Measurements from ENCODE around the gene ERVH48-1.
"Not testable (repeated sequence)": the region's sequence is repeated elsewhere in the genome, so short reads cannot be mapped to it uniquely, and the experiment has no call there.

ERVH48-1 gene

DNA sequence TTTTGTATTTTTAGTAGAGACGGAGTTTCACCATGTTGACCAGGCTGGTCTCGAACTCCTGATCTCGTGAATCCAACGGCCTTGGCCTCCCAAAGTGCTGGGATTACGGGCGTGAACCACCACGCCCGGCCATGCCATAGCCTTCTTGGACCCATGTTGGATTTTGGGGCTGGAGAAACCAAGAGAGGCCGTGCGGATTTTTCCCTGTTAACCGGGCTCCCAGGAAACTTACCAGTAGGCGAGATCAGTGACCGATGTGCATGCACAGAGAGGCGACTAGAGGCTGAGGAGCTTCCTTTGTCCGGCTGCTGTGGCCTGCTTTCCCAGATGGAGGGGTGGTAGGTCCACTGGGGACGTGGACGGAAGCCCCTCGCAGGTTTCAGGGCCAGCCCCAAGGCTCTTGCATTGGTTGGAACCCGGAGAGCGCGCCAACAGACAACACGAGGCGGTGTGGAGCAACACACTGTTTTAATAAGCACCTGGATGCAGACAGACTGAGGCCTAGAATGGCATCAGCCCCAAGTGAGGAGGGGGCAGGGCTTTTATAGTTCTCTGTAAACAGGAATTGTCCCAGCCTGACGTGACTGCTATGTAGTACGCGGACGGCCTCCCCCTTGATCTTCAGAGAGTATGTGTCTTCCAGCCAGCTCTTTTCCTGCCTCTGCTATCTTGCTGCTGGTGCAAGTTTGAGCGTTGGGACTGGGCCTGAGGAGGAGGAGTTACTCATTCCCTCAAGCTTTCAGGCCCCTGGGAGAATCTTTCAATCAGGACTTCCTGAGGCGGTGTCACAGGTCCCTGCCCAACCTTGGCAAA, at the start of gene ERVH48-1:
Gene ERVH48-1 (minus strand): TSS at position 517 of the 813 bp plus-strand sequence. CDS start 6,624 bp downstream, outside the sequence.
- DNase-seq, result no peak

GRCh38 chr21:42973991-42974831, 48.8 kb upstream of the ERVH48-1 start, which contains the start of gene PKNOX1:
TSS of gene PKNOX1 (plus strand) at chr21:42974562. CDS start at chr21:43004382, 29,820 bp downstream.
- peak; percentile 98 to 99 for DNase-seq

GRCh38 chr21:42973309-42973990, 48.0 kb upstream of the ERVH48-1 start:
- DNase-seq, result no peak

DNA sequence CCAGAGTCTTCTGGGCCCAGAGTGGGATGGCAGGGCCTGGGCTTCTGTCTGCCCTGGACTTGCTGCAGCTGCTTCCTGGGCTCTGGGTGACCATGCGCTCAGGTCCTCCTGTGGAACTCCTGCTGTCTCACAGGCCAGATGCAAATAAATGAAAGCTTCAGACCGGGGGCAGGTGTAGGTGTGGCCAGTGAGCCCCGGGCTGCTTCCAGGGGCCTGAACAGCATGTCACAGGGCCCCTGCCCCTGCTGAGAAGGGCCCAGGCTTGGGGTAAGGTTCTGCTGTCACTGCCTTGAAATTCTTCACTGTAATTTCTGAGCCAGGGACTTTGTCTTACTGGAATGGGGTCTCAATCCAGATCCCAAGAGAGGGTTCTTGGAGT, 46.5 kb upstream of the ERVH48-1 start:
- DNase-seq, result no peak

DNA sequence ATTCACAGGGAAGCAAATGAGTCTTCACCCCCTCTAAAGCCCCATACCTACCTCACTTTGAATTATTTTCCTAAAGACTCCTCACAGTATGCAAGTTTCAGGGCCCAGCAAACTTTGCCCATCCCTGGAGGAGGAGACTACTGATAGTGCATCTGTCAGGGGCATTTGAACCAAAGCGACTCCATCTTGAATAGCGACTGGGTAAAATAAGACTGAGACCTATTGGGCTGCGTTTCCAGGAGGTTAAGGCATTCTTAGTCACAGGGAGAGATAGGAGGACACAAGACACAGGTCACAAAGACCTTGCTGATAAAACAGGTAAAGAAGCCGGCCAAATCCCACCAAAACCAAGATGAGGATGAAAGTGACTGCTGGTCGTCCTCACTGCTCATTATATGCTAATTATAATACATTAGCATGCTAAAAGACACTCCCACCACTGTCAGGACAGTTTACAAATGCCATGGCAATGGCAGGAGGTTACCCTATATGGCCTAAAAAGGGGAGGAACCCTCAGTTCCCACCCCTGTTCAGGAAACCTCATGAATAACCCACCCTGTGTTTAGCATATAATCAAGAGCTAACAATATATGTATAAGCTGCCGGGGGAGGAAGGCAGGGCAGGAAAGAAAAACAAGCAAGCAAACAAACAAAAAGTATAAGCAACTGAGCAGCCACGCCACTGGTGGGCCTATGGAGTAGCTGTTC, 45.7 kb upstream of the ERVH48-1 start:
- no peak for DNase-seq

- DNase-seq, result no peak
Measured at GRCh38 chr21:42969193-42969600, 43.8 kb upstream of the ERVH48-1 start.

DNA sequence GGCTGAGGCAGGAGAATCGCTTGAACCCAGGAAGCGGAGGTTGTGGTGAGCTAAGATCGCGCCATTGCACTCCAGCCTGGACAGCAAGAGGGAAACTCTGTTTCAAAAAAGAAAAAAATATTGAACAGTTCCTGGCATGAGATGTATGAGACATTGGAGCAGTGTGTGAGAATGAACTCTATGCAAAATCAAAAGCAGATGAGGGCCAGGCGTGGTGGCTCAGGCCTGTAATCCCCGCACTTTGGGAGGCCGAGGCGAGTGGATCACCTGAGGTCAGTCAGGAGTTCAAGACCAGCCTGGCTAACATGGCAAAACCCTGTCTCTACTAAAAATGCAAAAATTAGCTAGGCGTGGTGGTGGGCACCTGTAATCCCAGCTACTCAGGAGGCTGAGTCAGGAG, 42.2 kb upstream of the ERVH48-1 start:
- not testable (repeated sequence) for DNase-seq

- no peak for DNase-seq
Measured at GRCh38 chr21:42965211-42965560, 39.8 kb upstream of the ERVH48-1 start.

DNA sequence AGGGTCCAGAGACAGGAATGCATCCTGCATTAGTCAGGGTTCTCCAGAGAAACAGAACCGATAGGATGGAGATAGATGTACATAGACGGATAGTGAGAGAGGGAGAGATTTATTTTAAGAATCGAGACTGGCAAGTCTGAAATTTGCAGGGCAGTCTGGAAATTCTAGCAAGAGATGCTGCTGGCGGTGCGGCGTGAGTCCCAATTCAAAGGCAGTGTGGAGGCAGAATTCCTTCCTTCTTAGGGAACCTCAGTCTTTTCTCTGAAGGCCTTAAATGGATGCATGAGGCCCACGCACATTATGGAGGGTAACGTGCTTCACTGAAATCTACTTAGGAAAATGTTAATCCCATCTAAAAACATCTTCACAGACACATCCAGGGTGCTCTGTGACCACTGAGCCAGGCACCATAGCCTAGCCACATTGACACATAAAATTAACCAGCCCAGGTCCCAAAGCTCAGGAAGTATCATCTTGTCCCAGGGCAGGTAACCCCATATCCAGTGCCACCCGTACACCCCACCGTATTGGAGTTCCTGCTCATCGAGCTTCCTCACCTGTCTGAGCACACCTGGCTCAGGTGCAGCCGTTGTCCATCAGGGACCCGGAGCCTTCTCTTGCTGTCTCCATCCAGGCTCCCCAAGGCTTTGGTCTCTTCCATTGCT, 39.2 kb upstream of the ERVH48-1 start:
- DNase-seq, result no peak

DNA sequence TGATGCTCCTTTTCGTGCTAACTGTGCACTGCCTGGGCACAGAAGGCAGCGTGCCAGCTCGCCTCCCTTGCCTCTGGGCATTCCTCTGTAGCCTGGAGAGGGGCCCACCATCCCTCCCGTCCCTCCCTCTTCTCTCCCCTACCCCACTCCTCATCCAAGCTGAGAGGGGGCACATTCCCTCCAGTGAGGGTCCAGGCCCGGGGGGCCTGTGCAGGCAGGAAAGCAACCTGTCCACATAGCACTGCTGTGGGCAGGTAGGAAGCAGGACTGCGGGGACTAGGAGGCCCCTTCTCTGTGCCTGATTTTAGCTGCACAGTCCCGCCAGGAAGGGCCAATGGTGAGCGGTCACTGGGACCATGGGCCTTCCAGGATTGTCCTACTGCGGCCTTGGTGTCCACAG, 38.7 kb upstream of the ERVH48-1 start:
- no peak for DNase-seq

- no peak for DNase-seq
Measured at GRCh38 chr21:42962380-42963007, 37.1 kb upstream of the ERVH48-1 start.

DNA sequence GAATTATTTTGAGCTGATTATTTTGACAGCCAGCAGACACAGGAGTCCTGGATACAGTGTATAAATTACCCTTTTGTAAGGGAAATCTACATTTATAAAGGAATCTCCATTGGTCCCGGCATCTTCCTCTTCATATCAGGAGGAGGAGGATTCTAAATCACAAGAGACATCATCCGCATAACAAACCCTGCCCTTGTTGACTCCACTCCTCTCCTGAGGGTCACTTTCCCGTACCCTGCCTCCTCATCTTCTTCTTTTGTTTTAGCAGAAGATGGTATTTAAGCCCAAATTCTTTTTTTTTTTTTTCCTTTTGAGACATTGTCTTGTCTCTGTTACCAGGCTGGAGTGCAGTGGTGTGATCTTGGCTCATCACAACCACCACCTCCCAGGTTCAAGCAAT, 34.3 kb upstream of the ERVH48-1 start:
- no peak for DNase-seq

DNA sequence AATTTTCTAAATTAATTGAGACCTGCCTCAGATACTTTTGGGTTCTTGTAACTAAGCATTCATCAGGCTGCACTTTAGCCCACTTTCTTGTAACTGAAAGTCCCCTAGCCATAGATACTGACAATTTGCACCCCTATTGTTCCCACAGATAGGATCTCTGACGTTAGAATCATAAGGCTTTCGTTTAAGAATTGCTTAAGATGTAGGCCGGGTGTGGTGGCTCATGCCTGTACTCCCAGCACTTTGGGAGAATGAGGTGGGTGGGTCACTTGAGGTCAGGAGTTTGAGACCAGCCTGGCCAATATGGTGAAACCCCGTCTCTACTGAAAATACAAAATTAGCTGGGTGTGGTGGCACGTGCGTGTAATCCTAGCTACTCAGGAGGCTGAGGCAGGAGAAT, 32.7 kb upstream of the ERVH48-1 start:
- DNase-seq, result not testable (repeated sequence)

- DNase-seq, result no peak
Measured at GRCh38 chr21:42956824-42957630, 31.6 kb upstream of the ERVH48-1 start.

DNA sequence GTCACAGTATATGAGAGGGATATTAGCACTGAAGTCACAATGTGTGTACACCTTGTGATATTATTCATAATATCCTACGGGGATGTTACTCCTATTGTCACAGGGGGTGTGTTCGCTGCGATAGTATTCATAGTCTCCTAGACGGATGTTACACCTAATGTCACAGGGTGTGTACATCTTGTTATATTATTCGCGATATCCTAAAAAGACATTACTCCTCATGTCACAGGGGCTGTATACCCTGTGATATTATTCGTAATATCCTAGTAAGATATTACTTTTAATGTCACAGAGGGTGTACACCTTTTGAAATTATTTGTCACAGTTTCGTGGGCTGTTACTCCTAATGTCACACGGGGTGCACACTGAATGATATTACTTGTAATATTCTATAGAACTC, 25.8 kb upstream of the ERVH48-1 start:
- not testable (repeated sequence) for DNase-seq

DNA sequence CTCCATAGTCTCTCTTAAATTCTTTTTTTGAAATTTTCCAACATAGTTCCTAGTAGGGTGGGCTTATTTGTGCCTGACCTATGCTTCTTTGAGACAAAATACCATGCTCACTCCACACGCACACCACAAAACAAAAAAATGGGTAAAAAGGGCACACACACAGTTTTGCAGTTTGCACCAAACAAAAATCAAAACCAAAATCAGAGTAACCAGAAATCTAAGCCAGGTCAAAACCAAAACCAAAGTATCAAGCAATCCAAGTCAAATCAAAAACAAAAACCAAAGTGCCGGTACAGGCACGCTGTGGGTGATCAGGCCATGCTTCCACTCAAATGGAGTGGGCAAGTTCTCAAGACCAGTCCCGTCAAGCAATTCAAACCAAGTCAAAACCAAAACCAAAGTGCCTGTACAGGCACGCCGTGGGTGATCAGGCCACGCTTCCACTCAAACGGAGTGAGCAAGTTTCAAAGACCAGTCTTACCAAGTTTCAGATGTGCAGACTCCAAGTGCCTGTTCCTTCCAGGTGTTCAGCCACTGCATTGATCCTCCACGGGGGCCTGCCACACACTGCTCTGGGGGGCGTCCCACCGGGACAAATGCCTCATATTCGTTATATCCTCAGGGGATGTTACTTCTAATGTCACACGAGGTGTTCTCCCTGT, 23.8 kb upstream of the ERVH48-1 start:
- DNase-seq, result not testable (repeated sequence)

DNA sequence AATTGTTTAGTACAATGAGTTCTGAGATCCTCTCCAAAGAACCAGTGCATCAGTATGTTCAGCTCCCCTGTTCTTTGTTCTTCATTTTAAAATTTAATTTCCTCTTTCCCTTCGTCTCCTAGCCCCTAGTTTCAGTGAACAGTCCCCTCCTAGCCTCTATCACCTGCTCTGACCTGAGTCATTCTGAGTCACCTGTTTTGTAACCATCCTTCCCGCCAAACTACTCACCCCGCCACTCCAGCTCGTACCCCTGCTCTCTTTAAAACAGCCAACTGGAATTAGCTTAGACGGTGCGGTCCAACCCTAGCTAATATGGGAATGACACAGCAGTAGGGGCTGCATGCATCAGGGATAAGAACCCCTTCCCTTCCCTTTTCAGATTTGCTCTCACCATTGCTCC, 16.8 kb upstream of the ERVH48-1 start:
- no peak for DNase-seq

DNA sequence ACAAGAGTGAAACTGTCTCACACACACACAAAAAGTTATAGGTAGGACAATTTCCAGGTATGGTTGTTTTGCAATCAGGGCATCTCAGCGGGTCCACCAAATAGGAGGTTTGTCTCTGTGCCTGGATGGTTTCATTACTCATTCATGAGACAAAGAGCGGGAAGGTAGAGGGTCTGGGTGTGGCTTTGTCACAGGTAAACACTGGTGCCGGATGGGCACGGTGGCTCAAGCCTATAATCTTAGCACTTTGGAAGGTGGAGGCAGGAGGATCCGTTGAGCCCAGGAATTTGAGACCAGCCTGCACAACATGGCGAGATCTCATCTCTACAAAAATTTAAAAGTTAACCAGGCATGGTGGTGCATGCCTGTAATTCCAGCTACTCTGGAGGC, 16.3 kb upstream of the ERVH48-1 start:
- no peak for DNase-seq

- DNase-seq, result no peak
Measured at GRCh38 chr21:42939582-42940413, 14.4 kb upstream of the ERVH48-1 start.
